ENCODE results near the gene RBMS3. TPM values are rescaled to one million over a fixed set of nuclear protein-coding genes. Genes with fewer than 3 reads are reported as not detected.

RBMS3 gene
- total and polyA plus RNA-seq, 2 donors (not counting 1 experiment from before 2014, with no cell fraction given) = 26.9 to 68.4 TPM

GRCh38 chr3:29451920-29452319 lies 171.0 kb downstream of the RBMS3 start:
- no peaks in the 10 kb centered on the region for H3K27me3 ChIP-seq (ENCODE audit: control insufficient read depth, insufficient read depth, low read length)
- no peak overlapping the region for H3K27ac ChIP-seq (ENCODE audit: insufficient read depth, low read length)
- no peaks in the 10 kb centered on the region for H3K9me3 ChIP-seq (ENCODE audit: control insufficient read depth, insufficient read depth, low read depth, low read length)
- H4K20me1 ChIP-seq (ENCODE audit: control insufficient read depth, extremely low read depth, insufficient read depth, low read length) = no peaks in the 10 kb centered on the region
- DNase-seq (ENCODE audit: low read depth in 2 of 2) = no peak
- TF ChIP-seq, protein P1, sequence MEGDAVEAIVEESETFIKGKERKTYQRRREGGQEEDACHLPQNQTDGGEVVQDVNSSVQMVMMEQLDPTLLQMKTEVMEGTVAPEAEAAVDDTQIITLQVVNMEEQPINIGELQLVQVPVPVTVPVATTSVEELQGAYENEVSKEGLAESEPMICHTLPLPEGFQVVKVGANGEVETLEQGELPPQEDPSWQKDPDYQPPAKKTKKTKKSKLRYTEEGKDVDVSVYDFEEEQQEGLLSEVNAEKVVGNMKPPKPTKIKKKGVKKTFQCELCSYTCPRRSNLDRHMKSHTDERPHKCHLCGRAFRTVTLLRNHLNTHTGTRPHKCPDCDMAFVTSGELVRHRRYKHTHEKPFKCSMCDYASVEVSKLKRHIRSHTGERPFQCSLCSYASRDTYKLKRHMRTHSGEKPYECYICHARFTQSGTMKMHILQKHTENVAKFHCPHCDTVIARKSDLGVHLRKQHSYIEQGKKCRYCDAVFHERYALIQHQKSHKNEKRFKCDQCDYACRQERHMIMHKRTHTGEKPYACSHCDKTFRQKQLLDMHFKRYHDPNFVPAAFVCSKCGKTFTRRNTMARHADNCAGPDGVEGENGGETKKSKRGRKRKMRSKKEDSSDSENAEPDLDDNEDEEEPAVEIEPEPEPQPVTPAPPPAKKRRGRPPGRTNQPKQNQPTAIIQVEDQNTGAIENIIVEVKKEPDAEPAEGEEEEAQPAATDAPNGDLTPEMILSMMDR (conservative IDR thresholded peaks at IDR 0.05 in 1 of 2, IDR thresholded peaks at IDR 0.05 in 1 of 2; ENCODE audit: low read depth in 1 of 2, low read length in 2 of 2) = no peak
- no peak for TF ChIP-seq EZH2 (IDR thresholded peaks at IDR 0.05; ENCODE audit: low read length, missing control alignments)
- H2AFZ ChIP-seq (ENCODE audit: low read length) = no peak overlapping the region
- H3K4me2 ChIP-seq (ENCODE audit: extremely low read depth, insufficient read depth, low read length) = no peak overlapping the region
- H3K9ac ChIP-seq (ENCODE audit: insufficient read depth, low read length) = no peak overlapping the region
- H3K79me2 ChIP-seq (ENCODE audit: control insufficient read depth, insufficient read depth, low read length) = no peaks in the 10 kb centered on the region
- no peaks in the 10 kb centered on the region for H3K4me1 ChIP-seq (ENCODE audit: control insufficient read depth, extremely low read depth, insufficient read depth, low read length)
- no peak overlapping the region for H3K4me3 ChIP-seq (replicated peaks in 1 of 4; ENCODE audit: control extremely low read depth in 1 of 4, insufficient read depth in 1 of 4, low read depth in 3 of 4, low read length in 4 of 4)
- H3K36me3 ChIP-seq (ENCODE audit: control insufficient read depth, insufficient read depth, low read length) = no peaks in the 10 kb centered on the region

- no peaks in the 10 kb centered on the region for H3K79me2 ChIP-seq (ENCODE audit: control insufficient read depth, insufficient read depth, low read length)
- TF ChIP-seq, protein P1 (conservative IDR thresholded peaks at IDR 0.05 in 1 of 2, IDR thresholded peaks at IDR 0.05 in 1 of 2; ENCODE audit: low read depth in 1 of 2, low read length in 2 of 2) = no peak
- no peak for TF ChIP-seq EZH2 (IDR thresholded peaks at IDR 0.05; ENCODE audit: low read length, missing control alignments)
Measured at GRCh38 chr3:29452934-29453283, 172.0 kb downstream of the RBMS3 start.

GRCh38 chr3:29453284-29454001 lies 172.6 kb downstream of the RBMS3 start:
- TF ChIP-seq EZH2 (IDR thresholded peaks at IDR 0.05; ENCODE audit: low read length, missing control alignments) = no peak
- TF ChIP-seq, protein P1 (conservative IDR thresholded peaks at IDR 0.05 in 1 of 2, IDR thresholded peaks at IDR 0.05 in 1 of 2; ENCODE audit: low read depth in 1 of 2, low read length in 2 of 2) = no peak
- Histone ChIP-seq H3K9ac (ENCODE audit: insufficient read depth, low read length) (no peak overlapping the region), H3K4me2 (ENCODE audit: extremely low read depth, insufficient read depth, low read length) (no peak overlapping the region), H3K4me3 (replicated peaks in 1 of 4; ENCODE audit: control extremely low read depth in 1 of 4, insufficient read depth in 1 of 4, low read depth in 3 of 4, low read length in 4 of 4) (no peak overlapping the region), H3K27ac (ENCODE audit: insufficient read depth, low read length) (no peak overlapping the region), H3K4me1 (ENCODE audit: control insufficient read depth, extremely low read depth, insufficient read depth, low read length) (no peaks in the 10 kb centered on the region), H3K9me3 (ENCODE audit: control insufficient read depth, insufficient read depth, low read depth, low read length) (no peaks in the 10 kb centered on the region), H3K27me3 (ENCODE audit: control insufficient read depth, insufficient read depth, low read length) (no peaks in the 10 kb centered on the region), H2AFZ (ENCODE audit: low read length) (no peak overlapping the region), H4K20me1 (ENCODE audit: control insufficient read depth, extremely low read depth, insufficient read depth, low read length) (no peaks in the 10 kb centered on the region), H3K36me3 (ENCODE audit: control insufficient read depth, insufficient read depth, low read length) (no peaks in the 10 kb centered on the region), H3K79me2 (ENCODE audit: control insufficient read depth, insufficient read depth, low read length) (no peaks in the 10 kb centered on the region)
- no peak for DNase-seq (ENCODE audit: low read depth in 2 of 2)

More at GRCh38 chr3:29452934-29453283, 172.0 kb downstream of the RBMS3 start:
- H3K9me3 ChIP-seq (ENCODE audit: control insufficient read depth, insufficient read depth, low read depth, low read length) = no peaks in the 10 kb centered on the region
- no peak for DNase-seq (ENCODE audit: low read depth in 2 of 2)
- no peak overlapping the region for H3K27ac ChIP-seq (ENCODE audit: insufficient read depth, low read length)
- H3K4me1 ChIP-seq (ENCODE audit: control insufficient read depth, extremely low read depth, insufficient read depth, low read length) = no peaks in the 10 kb centered on the region
- no peaks in the 10 kb centered on the region for H4K20me1 ChIP-seq (ENCODE audit: control insufficient read depth, extremely low read depth, insufficient read depth, low read length)
- H3K9ac ChIP-seq (ENCODE audit: insufficient read depth, low read length) = no peak overlapping the region
- no peaks in the 10 kb centered on the region for H3K36me3 ChIP-seq (ENCODE audit: control insufficient read depth, insufficient read depth, low read length)
- no peaks in the 10 kb centered on the region for H3K27me3 ChIP-seq (ENCODE audit: control insufficient read depth, insufficient read depth, low read length)
- H3K4me2 ChIP-seq (ENCODE audit: extremely low read depth, insufficient read depth, low read length) = no peak overlapping the region
- H3K4me3 ChIP-seq (replicated peaks in 1 of 4; ENCODE audit: control extremely low read depth in 1 of 4, insufficient read depth in 1 of 4, low read depth in 3 of 4, low read length in 4 of 4) = no peak overlapping the region
- no peak overlapping the region for H2AFZ ChIP-seq (ENCODE audit: low read length)
